Caki2 (cell line): Measurements from ENCODE around the gene AGTR1. TPM values are rescaled to one million over a fixed set of nuclear protein-coding genes. Genes with fewer than 3 reads are reported as not detected.
"Not testable (repeated sequence)": the region's sequence is repeated elsewhere in the genome, so short reads cannot be mapped to it uniquely, and the experiment has no call there.

ENCODE experiments used
- DNase-seq: peaks from one replicate; pipeline ENCODE4 v3.0.0-alpha.2; 2015; ENCODE audit warnings: low read depth
- in situ Hi-C: cut with HindIII; loops from 2 replicates; pipeline ENCODE4 v1.10.0; 2016; ENCODE audit warnings: low sequenced_read_pairs, low pct_unique_long_range_greater_than_20kb, mixed read lengths
- total RNA-seq: library from RNA; depleted of rRNA; stranded (reverse); fragments of >200 nt; shearing (Covaris generic); gene quantifications from 2 replicates; pipeline ENCODE4 v1.2.3, GENCODE V29; 2014; ENCODE audit warnings: low replicate concordance

AGTR1 gene
- total RNA-seq, 1 experiment from 2014 or later, result 0.03 TPM

DNA sequence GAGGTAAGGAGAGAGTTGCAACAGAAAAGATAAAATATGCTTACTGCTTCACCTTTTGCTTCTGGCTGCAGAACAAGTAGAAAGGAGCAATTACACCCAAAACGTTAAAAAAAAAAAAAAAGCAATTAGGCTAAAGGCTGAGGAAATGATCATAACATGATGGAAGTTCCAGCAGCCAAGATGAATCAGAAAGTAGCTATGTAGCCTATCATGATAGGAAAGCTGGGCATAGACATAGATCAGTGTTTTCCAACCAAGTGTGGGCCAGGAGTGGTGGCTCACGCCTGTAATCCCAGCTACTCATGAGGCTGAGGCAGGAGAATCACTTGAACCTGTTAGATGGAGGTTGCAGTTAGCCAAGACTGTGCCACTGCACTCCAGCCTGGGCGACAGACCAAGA lies 52.6 kb downstream of the AGTR1 start:
- DNase-seq, result no peak
- in situ Hi-C loops, result no loop called here

DNA sequence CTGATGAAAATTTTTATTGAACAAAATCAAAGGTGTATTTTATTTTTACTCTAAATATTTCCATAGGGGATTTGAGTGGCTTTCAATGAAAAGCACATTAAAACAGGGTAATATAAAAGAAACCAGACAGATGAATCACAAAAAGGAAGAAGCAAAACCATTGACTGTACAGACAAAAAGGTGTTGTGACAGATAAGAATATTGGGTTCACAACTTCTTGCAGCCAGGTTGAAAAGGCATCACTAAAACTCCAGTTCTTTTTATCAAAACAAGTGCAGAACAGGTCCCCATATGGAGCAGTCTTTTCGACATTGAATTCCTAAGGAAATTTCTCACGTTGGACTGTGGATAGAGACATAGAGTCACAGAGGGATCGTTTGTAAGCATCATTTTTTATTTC lies 53.8 kb downstream of the AGTR1 start:
- in situ Hi-C loops, result no loop called here

GRCh38 chr3:148753385-148753784 lies 55.7 kb downstream of the AGTR1 start:
- DNase-seq, result peak; percentile 8
- in situ Hi-C loops, result not testable (repeated sequence)

More for the DNA sequence above, 53.8 kb downstream of the AGTR1 start:
- no peak for DNase-seq

DNA sequence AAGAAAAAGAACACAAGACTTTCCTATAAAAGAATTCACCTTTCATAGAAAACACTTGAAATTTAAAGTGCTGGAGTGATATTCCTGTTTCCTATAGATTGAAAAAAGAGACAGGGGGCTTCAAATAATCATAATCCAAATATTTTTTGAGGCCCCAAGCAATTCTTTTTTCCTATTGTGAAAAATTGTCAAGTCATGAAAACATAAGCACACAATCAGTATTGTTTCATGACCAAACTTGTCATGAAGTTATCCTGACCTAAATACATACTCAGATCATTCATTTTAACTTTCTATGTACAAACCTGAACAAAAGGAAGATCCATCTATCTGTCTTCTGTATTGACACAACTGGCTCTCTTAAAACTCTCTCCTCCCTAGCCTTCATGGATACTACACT lies 57.9 kb downstream of the AGTR1 start:
- in situ Hi-C loops, result no loop called here
- DNase-seq, result no peak

- DNase-seq, result no peak
- in situ Hi-C loops, result no loop called here
These were observed 58.6 kb downstream of the AGTR1 start for GRCh38 chr3:148756311-148756710.

DNA sequence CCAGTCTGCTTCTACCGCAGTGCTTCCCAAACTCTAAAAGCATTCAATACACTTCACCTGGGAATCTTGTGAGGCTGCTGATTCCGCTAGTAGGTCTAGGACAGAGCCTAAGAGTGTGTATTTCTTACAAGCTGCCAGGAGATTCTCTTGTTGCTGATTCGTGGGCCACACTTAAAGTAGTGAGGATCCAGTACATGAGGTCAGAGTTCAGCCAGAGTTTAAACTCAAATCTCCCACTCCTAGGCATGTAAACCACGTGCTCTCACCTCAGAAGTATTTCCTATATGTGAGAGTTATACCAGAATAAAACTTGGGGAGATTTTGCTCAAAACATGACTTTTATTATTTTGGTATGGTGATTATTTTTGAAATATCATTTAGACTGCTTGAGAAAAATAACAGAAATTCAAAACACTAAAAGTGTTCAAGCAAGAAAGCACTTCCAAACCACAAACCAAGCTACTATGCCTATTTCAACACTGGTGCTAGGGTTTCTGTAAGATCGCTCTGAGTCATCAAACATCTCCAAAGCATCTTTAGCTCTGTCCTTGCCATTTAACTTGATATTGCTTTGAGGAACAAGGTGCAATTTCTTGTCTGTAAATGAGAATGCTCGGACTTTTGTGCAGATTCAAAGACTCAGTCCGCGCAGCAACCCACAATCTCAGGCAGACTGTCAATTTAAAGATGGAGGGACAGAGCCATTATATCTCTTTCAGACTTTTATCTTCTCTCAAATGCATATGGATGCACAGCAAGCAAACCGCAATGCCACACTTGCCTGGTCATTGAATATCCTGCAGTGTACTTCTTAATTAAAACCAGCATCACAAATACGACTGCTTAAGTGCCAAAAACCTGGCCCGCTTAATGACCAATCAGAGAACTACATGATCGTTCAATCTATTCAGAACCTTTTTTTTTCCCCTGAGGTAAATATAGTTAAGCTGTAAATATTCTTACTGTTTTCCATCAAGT lies 59.8 kb downstream of the AGTR1 start:
- no peak for DNase-seq
- in situ Hi-C loops, result no loop called here

GRCh38 chr3:148758303-148758884 lies 60.7 kb downstream of the AGTR1 start:
- in situ Hi-C loops, result no loop called here
- no peak for DNase-seq

DNA sequence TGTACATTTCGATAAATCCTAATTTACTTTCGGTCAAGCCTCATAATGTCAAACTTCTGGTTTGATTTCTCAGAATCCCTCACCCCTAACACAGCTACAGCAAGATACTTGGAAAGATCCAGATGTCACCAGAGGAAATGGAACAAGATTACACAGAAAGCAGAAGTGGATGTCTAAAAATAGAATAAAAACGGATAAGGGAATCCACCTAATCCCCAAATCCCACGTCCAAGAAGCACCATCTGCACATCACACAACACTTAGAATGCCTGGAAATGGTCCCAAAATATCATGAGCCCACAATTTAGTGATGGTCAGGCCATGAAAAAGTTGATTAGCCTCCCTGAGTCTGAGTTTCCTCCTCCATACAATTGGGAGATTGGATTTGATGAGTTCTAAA lies 61.7 kb downstream of the AGTR1 start:
- in situ Hi-C loops, result no loop called here
- no peak for DNase-seq

- in situ Hi-C loops, result no loop called here
- no peak for DNase-seq
These were observed 65.5 kb downstream of the AGTR1 start for GRCh38 chr3:148763156-148763680.

- no peak for DNase-seq
- in situ Hi-C loops, result no loop called here
These were observed 66.6 kb downstream of the AGTR1 start for GRCh38 chr3:148763986-148764935.

- no peak for DNase-seq
- in situ Hi-C loops, result no loop called here
These were observed 74.7 kb downstream of the AGTR1 start for GRCh38 chr3:148772361-148772760.

GRCh38 chr3:148772835-148773234 lies 75.1 kb downstream of the AGTR1 start:
- in situ Hi-C loops, result no loop called here

DNA sequence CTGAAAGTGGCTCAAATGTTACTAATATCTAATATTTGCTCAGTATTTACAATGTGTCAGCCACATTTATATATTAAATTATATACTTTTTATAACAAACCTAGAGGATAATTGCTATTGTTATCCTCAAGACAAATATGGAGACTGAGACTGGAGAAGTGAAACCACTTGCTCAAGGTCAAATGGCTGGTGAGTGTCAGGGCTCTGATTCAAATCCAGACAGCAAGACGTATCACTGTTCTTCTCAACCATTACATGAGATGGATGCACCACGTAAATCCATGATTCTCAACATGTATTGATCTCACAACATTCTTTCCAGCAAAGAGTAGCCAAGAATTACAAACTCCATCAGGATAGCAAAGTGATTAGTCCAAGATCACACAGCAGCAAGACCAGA lies 76.1 kb downstream of the AGTR1 start:
- in situ Hi-C loops, result no loop called here
- DNase-seq, result no peak

More at GRCh38 chr3:148772835-148773234, 75.1 kb downstream of the AGTR1 start:
- no peak for DNase-seq

DNA sequence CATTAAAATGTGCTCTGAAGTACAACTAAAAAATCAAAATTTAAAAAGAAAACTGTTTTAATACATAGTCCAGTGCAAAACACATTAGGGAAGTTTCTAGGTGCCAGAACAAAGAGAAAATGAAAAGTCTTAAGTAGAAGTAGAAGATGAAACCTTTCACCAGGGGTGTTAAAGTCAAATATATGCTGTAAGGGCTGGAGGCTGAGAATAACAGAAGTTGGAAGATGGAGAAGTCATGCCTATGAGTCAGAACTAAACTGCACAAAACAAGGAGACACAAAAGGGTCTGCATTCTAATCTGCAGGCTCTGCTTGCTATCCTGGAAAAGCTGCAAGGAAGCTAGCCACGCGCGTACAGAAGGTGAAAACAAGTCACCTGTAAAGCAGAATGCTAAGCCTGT lies 81.2 kb downstream of the AGTR1 start:
- DNase-seq, result no peak
- in situ Hi-C loops, result no loop called here

- in situ Hi-C loops, DNase-seq: not testable (repeated sequence)
These were observed 87.3 kb downstream of the AGTR1 start for GRCh38 chr3:148785026-148785425.

DNA sequence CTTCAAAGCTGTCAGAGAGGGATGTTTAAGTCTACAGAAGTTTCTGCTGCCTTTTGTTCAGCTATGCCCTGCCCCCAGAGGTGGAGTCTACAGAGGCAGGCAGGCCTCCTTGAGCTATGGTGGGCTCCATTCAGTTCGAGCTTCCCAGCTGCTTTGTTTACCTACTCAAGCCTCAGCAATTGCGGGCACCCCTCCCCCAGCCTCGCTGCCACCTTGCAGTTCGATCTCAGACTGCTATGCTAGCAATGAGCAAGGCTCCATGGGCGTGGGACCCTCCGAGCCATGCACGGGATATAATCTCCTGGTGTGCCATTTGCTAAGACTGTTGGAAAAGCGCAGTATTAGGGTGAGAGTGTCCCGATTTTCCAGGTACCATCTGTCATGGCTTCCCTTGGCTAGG lies 88.5 kb downstream of the AGTR1 start:
- in situ Hi-C loops, DNase-seq: not testable (repeated sequence)

- in situ Hi-C loops, result no loop called here
- no peak for DNase-seq
These were observed 91.4 kb downstream of the AGTR1 start for GRCh38 chr3:148789146-148789545.

GRCh38 chr3:148789906-148790305 lies 92.2 kb downstream of the AGTR1 start:
- DNase-seq, result no peak
- in situ Hi-C loops, result no loop called here
